GM12878 (cell line): Measurements from ENCODE around the gene PATZ1. TPM values are rescaled to one million over a fixed set of nuclear protein-coding genes. Genes with fewer than 3 reads are reported as not detected.
A peak's percentile ranks its signal among the peaks of the same experiment; 100 is the strongest.

Experiments
- ATF7 ChIP-seq: fragments of 450-650 bp; IDR thresholded peaks from 2 replicates; pipeline ENCODE4 v1.6.1; 2016; ENCODE audit warnings: low read depth, mild to moderate bottlenecking
- BACH1 ChIP-seq: fragments of 450-650 bp; IDR thresholded peaks from 2 replicates; pipeline ENCODE4 v1.6.1; 2017; ENCODE audit warnings: mild to moderate bottlenecking, borderline replicate concordance
- BCLAF1 ChIP-seq: fragments of 450-650 bp; IDR thresholded peaks from 2 replicates; pipeline ENCODE4 v1.6.1; 2017; ENCODE audit warnings: antibody characterized with exemption, mild to moderate bottlenecking, moderate library complexity
- CBFB ChIP-seq: IDR thresholded peaks from 2 replicates; pipeline ENCODE4 v1.6.1; 2016; ENCODE audit warnings: antibody characterized with exemption, low read depth
- CEBPB ChIP-seq, 2 experiments: fragments of 150-350 bp in 1 of 2; IDR thresholded peaks; 2 replicates each; pipeline ENCODE4 v1.6.1; 2012 to 2014; ENCODE audit warnings: low read depth in 2 of 2, low read length in 2 of 2, borderline replicate concordance in 1 of 2, inconsistent platforms in 1 of 2
- DPF2 ChIP-seq: fragments of 450-650 bp; IDR thresholded peaks from 2 replicates; pipeline ENCODE4 v1.6.1; 2017; ENCODE audit warnings: mild to moderate bottlenecking
- E2F8 ChIP-seq: fragments of 450-650 bp; IDR thresholded peaks from 2 replicates; pipeline ENCODE4 v1.6.1; 2018; ENCODE audit warnings: mild to moderate bottlenecking, low read depth, moderate library complexity; ENCODE audit not compliant: partially characterized antibody
- ELK1 ChIP-seq: IDR thresholded peaks from 2 replicates; pipeline ENCODE4 v1.6.1; 2012; ENCODE audit warnings: low read depth, low read length, improper control_type of control experiment
- ESRRA ChIP-seq: IDR thresholded peaks from 2 replicates; pipeline ENCODE4 v1.6.1; 2012; ENCODE audit warnings: mild to moderate bottlenecking, low read length, improper control_type of control experiment
- GATAD2B ChIP-seq: fragments of 450-650 bp; conservative IDR thresholded peaks from 2 replicates; pipeline ENCODE4 v1.6.1; 2017; ENCODE audit warnings: low read depth, mild to moderate bottlenecking, moderate library complexity
- IKZF2 ChIP-seq, 2 experiments: fragments of 450-650 bp; IDR thresholded peaks; 2 replicates each; pipeline ENCODE4 v1.6.1; 2017; ENCODE audit warnings: mild to moderate bottlenecking in 2 of 2, moderate library complexity in 2 of 2
- IRF4 ChIP-seq: IDR thresholded peaks from 2 replicates; pipeline ENCODE4 v1.6.1; 2011; ENCODE audit warnings: low read depth, low read length
- JUND ChIP-seq: IDR thresholded peaks from 2 replicates; pipeline ENCODE4 v1.6.1; 2012; ENCODE audit warnings: low read depth, mild to moderate bottlenecking, low read length, improper control_type of control experiment, moderate library complexity
- MTA3 ChIP-seq: IDR thresholded peaks from 2 replicates; pipeline ENCODE4 v1.6.1; 2012; ENCODE audit warnings: low read length, inconsistent platforms, borderline replicate concordance
- NR2C2 ChIP-seq: IDR thresholded peaks from 2 replicates; pipeline ENCODE4 v1.6.1; 2011; ENCODE audit warnings: borderline replicate concordance, low read depth; ENCODE audit not compliant: control insufficient read depth, insufficient read length
- TCF12 ChIP-seq: IDR thresholded peaks from 2 replicates; pipeline ENCODE4 v1.6.1; 2011; ENCODE audit warnings: low read depth, mild to moderate bottlenecking, low read length
- YBX1 ChIP-seq: fragments of 450-650 bp; IDR thresholded peaks from 2 replicates; pipeline ENCODE4 v1.6.1; 2016; ENCODE audit warnings: antibody characterized with exemption
- ZNF207 ChIP-seq: fragments of 450-650 bp; IDR thresholded peaks from 2 replicates; pipeline ENCODE4 v1.6.1; 2014; ENCODE audit warnings: antibody characterized with exemption, mild to moderate bottlenecking, borderline replicate concordance
- ZNF384 ChIP-seq: IDR thresholded peaks from 2 replicates; pipeline ENCODE4 v1.6.1; 2012; ENCODE audit warnings: low read depth, mild to moderate bottlenecking, low read length, improper control_type of control experiment, borderline replicate concordance
- ZNF592 ChIP-seq: fragments of 450-650 bp; IDR thresholded peaks from 2 replicates; pipeline ENCODE4 v1.6.1; 2017; ENCODE audit warnings: mild to moderate bottlenecking, moderate library complexity
- polyA plus RNA-seq, 11 experiments: library from polyadenylated mRNA; depleted of rRNA in 4 of 11; unstranded in 6 of 11; stranded (reverse) in 5 of 11; fragments of >200 nt; fragmentation: Nextera tagmentation in 4 of 11; fragmentation: Illumina TruSeq in 1 of 11; extraction: Ambion mirVana in 4 of 11; extraction: Trizol in 1 of 11; gene quantifications; 1 replicate in 1 of 11; 2 replicates in 10 of 11; pipeline versions ENCODE4 v1.2.1 to v1.2.3, GENCODE V29; 2011 to 2016; ENCODE audit warnings: inconsistent platforms in 2 of 11, missing spikeins in 2 of 11, low read depth in 1 of 11
- total RNA-seq, 4 experiments: library from RNA; depleted of rRNA in 3 of 4; stranded (reverse); fragments of >200 nt in 3 of 4; fragmentation: Illumina TruSeq in 1 of 4; extraction: Trizol in 1 of 4; gene quantifications; 2 replicates each; pipeline versions ENCODE4 v1.2.1 to v1.2.3, GENCODE V29; 2013 to 2021

PATZ1 gene
- total and polyA plus RNA-seq, 10 of the 15 experiments (the other 5 are each of a cell fraction or from before 2014, with no cell fraction given) = 3.6 to 32.7 (median 13.9) TPM

- no peak for TF ChIP-seq E2F8
- no peak for TF ChIP-seq JUND
- TF ChIP-seq CBFB = no peak
- TF ChIP-seq TCF12 = no peak
- TF ChIP-seq BACH1 = no peak
- no peak for TF ChIP-seq IRF4
- no peak for TF ChIP-seq ELK1
- TF ChIP-seq YBX1 = no peak
- no peak for TF ChIP-seq CEBPB (IDR thresholded peaks at IDR 0.05; ENCODE audit: borderline replicate concordance in 1 of 2, low read depth in 2 of 2, low read length in 2 of 2)
- TF ChIP-seq ZNF592 = no peak
- TF ChIP-seq ATF7 = no peak
- no peak for TF ChIP-seq ZNF384
- no peak for TF ChIP-seq BCLAF1
- TF ChIP-seq IKZF2 (IDR thresholded peaks at IDR 0.05) = peak in 1 of 2 experiments; percentile 3; a peak in 1 of 4 replicates
- TF ChIP-seq GATAD2B = 0 out of 2 replicates have a peak, but pooled peaks have one; percentile 70
- peak; percentile 65; the same call in 1 of the 2 replicates for TF ChIP-seq MTA3
- 0 out of 2 replicates have a peak, but pooled peaks have one; percentile 37 for TF ChIP-seq DPF2
- TF ChIP-seq ZNF207 = no peak
- TF ChIP-seq ESRRA = no peak
- TF ChIP-seq NR2C2 = no peak
Measured at GRCh38 chr22:31347251-31348008, 1.3 kb upstream of the PATZ1 start (continued).
